Glomerular endothelial cell (primary cell): ENCODE results near the gene SLC2A4. TPM values are rescaled to one million over a fixed set of nuclear protein-coding genes. Genes with fewer than 3 reads are reported as not detected.
A peak's percentile ranks its signal among the peaks of the same experiment; 100 is the strongest.
"Not testable (repeated sequence)": the region's sequence is repeated elsewhere in the genome, so short reads cannot be mapped to it uniquely, and the experiment has no call there.

Experiments
- DNase-seq: peaks from one replicate; pipeline ENCODE4 v3.0.0-alpha.2; 2011; ENCODE audit warnings: low read depth, low spot score; ENCODE audit errors: extremely low read depth
- total RNA-seq: library from RNA; depleted of rRNA; stranded (reverse); fragments of >200 nt; gene quantifications from 2 replicates; pipeline ENCODE4 v1.2.3, GENCODE V29; 2015

SLC2A4 gene
- not detected in 2 replicates for total RNA-seq

DNA sequence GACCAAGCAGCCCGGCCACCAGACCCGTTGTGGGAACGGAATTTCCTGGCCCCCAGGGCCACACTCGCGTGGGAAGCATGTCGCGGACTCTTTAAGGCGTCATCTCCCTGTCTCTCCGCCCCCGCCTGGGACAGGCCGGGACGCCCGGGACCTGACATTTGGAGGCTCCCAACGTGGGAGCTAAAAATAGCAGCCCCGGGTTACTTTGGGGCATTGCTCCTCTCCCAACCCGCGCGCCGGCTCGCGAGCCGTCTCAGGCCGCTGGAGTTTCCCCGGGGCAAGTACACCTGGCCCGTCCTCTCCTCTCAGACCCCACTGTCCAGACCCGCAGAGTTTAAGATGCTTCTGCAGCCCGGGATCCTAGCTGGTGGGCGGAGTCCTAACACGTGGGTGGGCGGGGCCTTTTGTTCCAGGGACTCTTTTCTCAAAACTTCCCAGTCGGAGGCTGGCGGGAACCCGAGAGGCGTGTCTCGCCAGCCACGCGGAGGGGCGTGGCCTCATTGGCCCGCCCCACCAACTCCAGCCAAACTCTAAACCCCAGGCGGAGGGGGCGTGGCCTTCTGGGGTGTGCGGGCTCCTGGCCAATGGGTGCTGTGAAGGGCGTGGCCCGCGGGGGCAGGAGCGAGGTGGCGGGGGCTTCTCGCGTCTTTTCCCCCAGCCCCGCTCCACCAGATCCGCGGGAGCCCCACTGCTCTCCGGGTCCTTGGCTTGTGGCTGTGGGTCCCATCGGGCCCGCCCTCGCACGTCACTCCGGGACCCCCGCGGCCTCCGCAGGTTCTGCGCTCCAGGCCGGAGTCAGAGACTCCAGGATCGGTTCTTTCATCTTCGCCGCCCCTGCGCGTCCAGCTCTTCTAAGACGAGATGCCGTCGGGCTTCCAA is at the start of gene SLC2A4:
Gene SLC2A4 (plus strand): TSS at position 645 of the 879 bp plus-strand sequence. CDS start 217 bp downstream, at position 862.
- DNase-seq: no peak

DNA sequence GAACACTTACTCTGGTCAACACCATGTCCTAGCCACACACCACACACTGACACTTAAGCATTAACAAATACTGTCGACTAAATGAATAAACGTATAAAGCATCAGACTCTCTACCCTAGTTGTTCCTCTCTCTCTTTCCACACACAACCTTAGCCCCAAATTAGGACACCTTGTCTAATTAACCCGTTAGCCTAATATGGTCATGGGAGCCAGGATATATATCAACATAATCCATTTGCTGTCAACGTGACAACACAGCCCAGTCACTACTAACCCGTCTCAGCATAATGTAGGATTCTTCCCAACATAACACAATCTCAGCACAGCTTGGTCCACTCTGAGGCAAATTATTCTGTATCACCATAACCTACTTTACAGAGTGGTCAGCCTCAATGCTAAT is 49.4 kb upstream of the SLC2A4 start:
- DNase-seq: no peak

DNA sequence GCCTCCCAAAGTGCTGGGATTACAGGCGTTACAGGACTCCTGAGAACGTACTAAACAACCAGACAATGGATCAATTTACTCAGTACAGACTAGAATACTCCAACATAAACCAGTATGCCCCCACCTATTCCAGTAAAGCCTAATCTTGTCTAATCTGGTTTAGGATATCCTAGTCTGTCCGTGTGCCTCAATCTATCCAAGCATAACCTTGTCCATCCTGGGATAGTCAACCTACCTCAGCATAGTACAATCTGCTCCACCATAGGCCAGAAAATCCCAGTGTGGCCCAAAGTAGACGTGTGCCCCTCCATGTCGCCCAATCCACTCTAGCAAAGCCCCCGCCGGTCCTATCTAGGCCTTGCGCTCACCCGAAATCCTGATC is 47.8 kb upstream of the SLC2A4 start:
- no peak for DNase-seq

DNA sequence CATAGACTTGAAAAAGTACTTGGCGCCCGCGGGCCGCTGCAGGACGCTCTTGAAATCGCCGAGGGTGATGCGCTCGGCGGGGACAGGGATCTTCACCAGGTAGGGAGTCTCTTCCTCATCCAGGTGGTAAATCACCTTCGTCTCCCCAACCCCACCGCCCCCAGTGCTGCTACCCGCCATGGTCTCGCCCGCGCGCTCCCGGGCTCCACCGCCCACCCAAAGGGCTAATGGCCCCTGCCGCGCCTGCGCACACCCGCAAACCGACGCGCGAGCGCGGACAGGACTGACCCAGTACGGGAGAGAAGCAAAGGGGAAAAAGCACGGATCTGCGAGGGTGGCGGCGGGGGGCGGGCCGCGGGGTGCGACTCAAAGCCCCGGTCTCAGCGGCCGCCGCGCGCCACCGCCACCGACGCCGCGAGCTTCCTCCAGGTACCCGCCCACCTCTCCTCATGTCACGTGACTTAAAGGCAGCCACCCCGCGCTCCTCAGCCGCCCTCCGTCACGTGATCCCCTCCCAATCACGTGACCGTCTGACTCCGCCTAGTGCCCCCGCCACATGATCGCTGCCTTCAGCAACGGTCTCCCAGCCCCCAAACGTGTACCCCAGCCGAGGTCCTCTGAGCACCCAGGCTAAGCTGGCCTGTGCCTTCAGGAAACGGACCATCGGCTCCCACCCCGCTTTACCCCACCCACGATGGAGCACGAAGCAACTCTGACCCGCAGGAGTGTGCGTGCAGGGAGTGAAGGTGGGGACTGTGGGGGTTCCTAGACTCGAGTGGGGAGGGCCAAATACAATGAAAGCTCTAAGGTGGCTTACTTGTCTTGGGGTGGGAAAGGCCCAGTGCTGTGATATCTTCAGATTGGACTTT is 47.2 kb upstream of the SLC2A4 start, which contains the start of gene DVL2:
Gene DVL2 (minus strand): TSS at position 435 of the 869 bp plus-strand sequence. CDS start 255 bp downstream, at position 180.
- DNase-seq: no peak

DNA sequence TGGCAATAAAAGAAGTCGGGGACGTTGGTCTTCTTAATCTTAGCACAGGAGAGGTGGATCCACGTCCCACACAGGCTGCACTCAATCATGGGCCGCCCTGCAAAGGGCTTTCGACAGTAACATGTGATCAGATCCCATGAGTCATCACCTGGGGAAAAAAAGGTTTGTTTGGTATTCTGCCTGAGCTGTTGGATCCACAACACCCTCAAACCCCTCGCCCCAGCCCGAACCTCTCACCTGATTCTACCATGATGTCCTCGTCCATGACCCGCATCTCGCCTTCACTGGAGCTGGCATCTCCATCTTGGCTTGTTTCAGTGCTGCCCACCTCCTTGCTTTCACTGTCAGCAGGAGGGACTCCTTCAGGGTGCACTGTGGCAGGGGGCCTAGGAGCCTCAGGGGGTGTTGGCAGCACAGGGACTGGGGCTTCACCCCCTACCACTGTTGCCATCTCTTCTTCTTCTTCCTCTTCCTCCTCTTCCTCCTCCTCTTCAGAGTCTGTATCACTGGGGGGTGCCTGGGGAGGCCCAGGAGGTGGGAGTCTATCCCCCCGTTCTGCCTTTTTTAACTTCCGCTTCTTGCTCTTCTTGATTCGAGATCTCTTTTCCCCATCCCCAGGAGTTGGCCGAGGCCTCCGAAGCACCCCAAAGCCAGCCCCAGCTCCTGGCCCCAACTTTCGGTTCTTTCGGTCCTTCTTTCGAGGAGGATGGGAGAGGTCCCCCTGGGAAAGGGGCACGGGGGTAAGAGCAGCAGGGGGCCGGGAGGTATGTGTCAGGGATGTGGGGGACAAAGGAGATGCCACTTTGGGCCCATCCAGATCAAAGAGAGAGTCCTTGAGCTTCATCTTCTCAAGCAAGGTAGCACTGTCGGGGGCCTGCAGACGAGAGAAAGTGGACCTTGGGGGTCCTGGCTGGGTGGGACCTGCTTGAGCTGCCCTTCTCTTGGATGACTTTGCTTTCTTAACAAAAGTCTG is 45.5 kb upstream of the SLC2A4 start:
- DNase-seq: no peak

DNA sequence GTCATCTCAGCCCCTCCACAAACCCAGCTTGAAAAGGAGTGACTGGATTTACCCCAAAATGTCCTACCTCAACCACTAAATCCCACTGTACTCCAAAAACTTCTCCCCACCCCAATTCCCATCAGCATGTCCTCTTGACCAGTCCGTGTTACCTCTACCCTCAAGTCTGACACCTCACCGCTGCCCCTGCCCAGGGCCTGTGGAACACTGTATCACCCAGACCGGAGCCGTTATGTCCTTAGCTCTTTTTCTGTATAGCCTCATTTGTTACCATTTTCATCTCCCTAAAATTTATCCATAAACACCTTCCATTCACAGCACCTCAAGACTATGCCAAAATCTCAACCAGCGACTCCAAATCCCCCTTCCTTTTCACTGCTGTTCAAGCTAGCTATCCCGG is 44.7 kb upstream of the SLC2A4 start:
- DNase-seq: no peak

DNA sequence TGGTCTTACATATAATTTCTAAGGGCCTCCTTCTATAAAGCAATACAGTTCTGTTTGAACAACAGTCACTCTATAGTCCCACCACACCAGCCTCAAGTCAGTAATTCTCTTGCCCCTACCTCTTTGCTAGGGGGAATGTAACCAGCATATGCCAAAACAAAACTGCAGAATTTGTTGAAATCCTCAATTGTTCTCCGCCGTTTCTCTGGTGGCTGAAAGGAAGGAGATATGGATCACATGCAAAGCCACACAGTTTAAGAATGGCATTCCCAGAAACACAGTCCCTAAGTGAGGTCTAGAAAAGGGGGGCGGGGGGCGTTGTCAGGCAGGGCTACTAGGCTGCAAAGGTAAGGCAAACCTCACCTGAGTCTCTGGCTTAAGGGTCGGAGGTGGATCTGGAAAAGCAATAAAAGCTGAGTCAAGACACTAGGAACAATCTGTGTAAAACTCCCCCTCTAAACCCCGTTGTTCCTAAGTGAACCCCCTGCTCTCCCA is 44.2 kb upstream of the SLC2A4 start:
- DNase-seq: no peak

DNA sequence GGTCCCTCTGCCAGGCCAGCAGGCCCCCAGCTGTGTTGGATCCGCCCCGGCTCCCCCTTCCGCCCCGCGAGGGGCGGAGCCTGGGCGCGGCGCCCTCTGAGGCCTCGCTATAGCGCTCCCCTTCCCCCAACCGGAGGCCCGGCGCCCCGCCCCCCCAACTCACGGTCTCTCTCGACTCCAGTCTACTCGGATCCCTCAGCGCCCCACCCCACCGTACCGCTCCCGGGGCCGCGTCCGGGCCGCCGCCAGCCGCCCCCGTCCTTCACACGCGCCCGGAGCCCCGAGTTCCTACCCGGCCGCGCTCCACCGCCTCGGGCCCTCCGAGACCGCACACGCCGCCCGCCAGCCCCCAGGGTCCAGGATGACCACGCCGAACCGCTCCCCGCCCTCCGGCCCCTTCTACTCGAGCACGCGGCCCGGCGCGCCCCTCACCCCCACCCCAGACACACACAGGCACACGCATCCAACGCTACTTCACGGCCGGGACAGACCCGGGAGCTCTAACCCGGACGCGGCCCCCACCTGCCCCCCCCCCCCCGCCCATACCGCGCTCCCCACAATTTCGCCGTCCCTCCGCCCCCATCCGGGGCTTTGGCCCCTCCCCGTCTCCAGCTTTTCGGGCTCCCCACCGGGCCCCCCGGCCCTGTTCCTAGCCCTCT is 43.6 kb upstream of the SLC2A4 start:
- DNase-seq: no peak

DNA sequence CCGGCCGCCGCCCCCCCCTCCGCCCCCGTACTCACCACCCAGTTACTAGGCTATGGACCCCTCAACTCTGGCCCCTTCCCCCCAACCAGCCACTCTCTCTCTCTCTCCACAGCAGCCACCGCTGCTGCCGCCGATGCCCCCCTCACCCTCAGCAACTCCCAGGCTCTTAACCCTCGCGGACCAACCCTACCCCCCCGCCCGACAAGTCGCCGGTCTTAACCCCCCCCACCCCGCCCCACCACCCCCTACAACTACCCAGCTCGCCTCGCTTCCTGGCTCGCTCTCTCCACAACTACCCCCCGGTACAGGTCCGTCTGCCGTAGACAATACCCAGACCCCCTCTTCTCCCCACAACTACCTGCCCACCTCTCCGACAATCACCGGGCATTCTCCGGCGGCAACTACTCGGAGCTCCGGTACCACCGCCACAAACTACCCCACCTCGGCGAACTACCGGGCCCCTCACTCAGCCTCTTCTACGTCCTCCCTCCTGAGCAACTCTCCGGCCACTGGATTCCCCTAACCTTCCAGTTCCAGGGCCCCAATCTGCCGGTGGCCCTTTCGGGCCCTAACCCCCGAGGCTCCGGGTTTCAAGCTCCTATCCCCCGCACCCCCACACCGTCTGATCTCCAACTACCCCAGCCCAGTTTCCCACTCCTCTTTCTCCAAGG is 43.0 kb upstream of the SLC2A4 start:
- DNase-seq: no peak

DNA sequence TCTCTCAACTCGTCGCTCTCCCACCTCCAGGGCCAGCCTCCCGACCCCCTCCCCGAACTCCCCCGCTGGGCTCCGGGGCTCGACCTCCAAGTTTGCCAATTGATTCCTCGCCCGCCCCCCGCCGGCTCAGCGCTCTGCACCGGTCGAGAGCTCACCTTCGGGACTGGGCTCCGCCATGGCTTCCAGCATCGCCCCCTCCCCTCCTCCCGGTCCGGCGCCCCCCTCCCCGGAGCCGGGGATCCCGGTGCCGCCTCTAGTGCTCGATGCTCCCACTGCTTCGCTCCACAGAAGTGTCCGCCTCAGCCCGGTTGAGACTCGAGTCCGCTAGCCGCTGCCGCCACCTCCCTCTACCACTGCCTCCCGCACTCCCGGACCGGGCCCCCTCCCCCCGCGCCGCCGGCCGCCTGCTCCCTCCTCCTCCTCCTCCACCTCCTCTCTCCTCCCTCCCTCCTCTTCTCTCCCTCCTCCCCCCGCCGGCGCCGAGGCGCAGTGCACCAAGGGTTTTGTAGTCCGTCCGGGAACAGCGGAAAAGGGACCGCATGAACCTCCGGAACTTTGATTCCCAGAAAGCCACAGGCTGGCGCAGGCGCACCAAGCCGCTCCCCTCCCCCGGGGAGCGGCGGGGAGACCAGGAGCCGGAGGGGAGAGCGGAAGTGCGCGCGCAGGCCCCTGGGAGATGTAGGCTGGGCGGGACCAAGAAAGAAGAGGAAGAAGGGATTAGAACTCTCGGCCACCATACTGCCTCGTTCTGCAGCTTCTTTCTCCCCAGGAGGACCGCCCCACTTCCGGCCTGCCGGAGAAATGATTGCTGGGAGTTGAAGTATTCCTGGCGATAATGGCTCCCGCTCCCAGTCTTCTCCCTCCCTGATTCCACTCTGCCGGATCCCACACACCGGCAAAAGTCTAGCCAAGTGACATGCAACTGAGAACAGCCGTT is 42.2 kb upstream of the SLC2A4 start, which contains the start of gene PHF23:
Gene PHF23 (minus strand): TSS at position 367 of the 937 bp plus-strand sequence. CDS start 178 bp downstream, at position 189.
- peak; percentile 93 for DNase-seq

DNA sequence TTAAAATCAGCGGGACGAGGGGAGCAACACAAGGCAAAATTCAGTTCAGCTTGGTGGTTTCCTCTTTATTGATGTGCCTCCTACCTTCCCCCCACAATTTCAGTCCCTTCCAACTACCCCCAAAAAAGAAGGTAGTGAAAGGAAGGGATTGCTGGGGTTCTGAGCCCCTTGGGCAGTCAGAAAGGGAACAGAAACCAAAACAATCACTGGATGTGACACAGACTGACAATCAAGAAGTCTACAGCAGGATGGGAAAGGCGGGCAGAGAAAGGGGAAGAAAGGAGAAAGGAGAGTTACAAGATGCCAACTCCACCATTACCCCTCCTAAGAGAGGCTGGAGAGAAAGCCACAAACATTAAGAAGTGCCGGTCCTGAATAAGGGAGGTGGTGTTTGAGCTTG is 41.1 kb upstream of the SLC2A4 start:
- DNase-seq: no peak

DNA sequence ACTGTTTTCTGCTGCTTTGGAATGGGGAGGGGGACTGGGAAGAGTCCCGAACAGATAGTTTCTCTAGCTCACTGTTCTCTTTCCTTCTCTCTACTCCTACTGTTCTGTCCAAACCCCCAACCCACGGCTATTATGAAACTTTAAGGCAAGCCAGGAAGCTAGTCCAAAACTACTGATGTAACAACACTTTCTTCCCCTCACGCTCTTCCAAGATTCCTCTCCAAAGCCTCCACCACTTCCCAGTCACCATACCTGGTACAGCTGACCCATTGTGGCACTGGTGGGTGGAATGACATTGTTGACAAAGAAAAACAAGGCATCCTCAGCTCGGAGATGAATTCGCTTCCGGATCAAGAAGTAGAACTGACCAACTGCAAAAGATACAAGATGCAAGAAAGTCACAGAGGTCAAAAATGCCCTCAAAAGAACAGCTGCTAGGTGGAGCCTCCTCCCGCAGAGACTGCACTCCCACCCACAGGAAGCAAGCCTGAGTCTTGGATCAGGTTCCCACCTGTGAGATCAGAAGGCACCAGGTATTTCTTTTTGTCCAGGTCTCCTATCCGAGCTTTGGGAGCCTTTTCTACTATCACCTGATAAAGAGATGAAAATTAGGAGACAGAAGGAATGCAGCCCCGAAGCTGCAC is 40.3 kb upstream of the SLC2A4 start:
- no peak for DNase-seq

DNA sequence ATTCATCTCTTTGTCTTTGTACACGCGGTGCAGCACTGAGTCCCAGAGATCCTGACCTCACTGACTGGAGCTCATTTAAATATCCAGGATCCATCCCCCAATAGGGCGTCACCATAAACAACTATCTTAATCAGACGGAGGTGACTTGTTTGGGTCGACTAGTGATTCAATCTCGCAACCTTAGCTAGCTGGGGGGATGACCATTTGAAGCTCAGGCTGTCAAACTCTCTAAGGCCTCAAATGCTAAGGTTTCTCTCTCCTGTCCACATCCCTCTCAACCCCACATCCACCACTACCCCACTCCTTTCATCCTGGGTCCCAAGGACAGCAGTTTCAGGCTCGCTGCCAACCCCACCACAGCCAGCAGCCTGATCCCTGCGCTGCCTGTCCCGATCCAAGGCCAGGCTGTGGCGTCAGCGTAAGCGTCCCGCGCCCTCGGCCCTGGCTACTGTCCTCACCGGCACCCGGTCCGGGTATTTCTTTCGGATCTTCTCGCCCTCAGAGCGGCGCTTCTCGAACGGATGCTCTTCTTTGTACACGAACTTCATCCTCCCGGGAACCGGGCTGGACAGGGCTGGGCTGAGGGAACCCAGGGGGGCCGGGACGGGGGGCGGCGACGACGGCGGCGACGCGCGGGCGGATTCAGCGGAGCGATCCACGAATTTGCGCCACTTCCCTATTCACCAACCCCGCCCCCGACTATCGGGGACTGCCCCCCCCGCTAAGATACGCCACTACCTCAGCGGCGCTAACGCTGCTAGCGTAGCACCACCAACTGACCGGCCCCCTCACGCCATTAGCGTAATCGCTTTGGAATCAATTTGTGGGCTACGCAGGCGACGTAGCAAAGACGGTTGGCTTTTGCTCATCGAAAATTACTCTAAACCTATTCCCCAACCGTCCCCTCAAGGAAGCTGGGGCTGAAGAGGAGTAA is 39.5 kb upstream of the SLC2A4 start, which contains the start of gene GABARAP:
Gene GABARAP (minus strand): TSS at position 667 of the 934 bp plus-strand sequence. CDS start 119 bp downstream, at position 548.
- peak; percentile 70 for DNase-seq

DNA sequence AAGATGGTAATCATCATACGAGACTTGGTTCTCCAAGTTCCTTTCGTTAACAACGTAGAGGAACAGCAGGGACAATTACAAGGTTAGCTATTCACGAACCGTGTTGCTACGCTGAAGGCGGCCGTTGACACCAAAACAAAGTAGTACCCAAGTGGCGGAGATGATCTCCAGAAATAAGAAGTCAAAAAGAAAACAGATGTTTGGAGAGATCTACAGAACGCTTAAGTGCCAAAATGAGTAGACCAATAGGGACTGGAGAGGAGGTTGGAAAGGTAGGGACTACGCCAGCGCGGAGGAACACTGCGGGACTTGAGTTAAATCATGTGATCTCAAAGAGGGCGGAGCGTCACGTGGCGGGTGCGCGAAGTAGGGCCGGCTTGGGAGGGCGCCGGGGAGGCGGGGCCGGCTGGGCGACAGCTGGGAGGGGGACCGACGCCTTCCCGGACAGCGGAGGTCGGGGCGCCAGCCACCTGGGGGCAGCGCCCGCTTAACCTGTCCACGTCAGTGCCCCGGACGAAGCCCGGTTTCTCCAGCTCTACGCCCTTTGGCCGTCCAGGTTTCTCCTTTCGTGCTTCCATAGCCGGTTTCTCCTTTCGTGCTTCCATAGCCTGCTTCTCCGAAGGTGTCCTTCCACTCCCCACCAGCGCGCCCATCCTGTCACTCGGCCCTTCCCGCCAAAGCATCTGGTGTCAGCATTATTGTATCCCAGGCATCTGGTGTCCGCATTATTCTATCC is 38.6 kb upstream of the SLC2A4 start:
- peak; percentile 96 for DNase-seq

DNA sequence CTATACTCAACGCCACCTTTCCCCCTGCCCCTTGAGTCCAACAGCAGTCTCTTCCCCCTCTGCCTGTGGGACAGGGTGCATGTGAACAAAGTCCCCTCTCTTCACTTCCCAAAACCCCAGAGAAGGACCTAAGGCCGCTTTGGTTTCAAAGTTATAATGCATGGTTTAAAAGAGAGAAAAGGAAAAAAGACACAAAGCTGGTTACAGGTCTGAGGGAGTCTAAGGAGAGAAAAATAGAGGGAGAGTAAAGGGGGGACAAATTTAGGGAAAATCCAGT is 38.1 kb upstream of the SLC2A4 start:
- DNase-seq: no peak

DNA sequence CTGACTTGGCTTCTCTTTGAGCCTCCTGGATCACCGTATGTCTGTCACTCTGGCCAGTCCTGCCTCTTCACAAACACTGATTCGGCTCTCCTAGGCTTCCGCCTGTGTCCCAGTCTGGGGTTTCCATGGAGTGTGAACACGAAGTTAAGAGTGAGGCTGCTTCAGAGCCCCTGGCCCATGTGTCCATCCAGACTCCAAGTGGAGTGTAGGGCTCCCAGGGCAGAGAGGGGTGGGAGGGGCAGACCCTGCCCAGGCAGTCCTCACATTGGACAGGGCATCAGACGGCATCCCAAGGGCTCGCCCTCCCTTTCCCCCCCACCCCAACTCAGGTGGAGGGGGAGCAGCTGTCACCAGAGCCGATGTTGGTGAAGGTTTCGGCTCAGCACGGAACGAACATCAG is 37.7 kb upstream of the SLC2A4 start:
- DNase-seq: not testable (repeated sequence)
